Heart right ventricle (tissue), 16 donors: ENCODE data around the gene ZSCAN4. TPM values are rescaled to one million over a fixed set of nuclear protein-coding genes. Genes with fewer than 3 reads are reported as not detected.

Experiments used
- ATAC-seq, 8 donors: fragments of 200-7000 bp; cut with Tn5 transposase; one replicate each; pipeline ENCODE4 v1.9.1; 2020; ENCODE audit warnings: mild to moderate bottlenecking in 8 of 8, moderate library complexity in 8 of 8, moderate number of reproducible peaks in 1 of 8
- DNase-seq, 2 donors: peaks; one replicate each; pipeline ENCODE4 v3.0.0-alpha.2; 2020
- H3K27ac ChIP-seq, 10 donors: fragments of 200-600 bp; sonication (generic) in 2 of 10; one replicate each; pipeline versions ENCODE4 v1.5.0 to v1.8.0; 2020 to 2022; ENCODE audit warnings: mild to moderate bottlenecking in 3 of 10
- H3K27me3 ChIP-seq, 7 donors: fragments of 200-600 bp; one replicate each; pipeline ENCODE4 v1.8.0; 2021 to 2022; ENCODE audit warnings: mild to moderate bottlenecking in 2 of 7
- H3K36me3 ChIP-seq, 9 donors: fragments of 200-600 bp; sonication (generic) in 1 of 9; one replicate each; pipeline versions ENCODE4 v1.5.0 to v1.8.0; 2020 to 2022; ENCODE audit warnings: mild to moderate bottlenecking in 2 of 9
- H3K4me1 ChIP-seq, 9 donors: fragments of 200-600 bp; sonication (generic) in 1 of 9; one replicate each; pipeline versions ENCODE4 v1.5.0 to v1.8.0; 2020 to 2022; ENCODE audit warnings: mild to moderate bottlenecking in 4 of 9
- H3K4me3 ChIP-seq, 10 donors: fragments of 200-600 bp; sonication (generic) in 2 of 10; one replicate each; pipeline versions ENCODE4 v1.5.0 to v1.8.0; 2020 to 2022; ENCODE audit warnings: mild to moderate bottlenecking in 7 of 10, moderate library complexity in 2 of 10
- H3K9me3 ChIP-seq, 11 donors: fragments of 200-600 bp in 10 of 11; sonication (generic) in 2 of 11; one replicate each; pipeline versions ENCODE4 v1.5.0 to v1.8.0; 2013 to 2022; ENCODE audit warnings: mild to moderate bottlenecking in 2 of 11, control low read depth in 1 of 11, moderate library complexity in 1 of 11
- WGBS, 2 donors: extraction: QIAGEN DNeasy Blood & Tissue Kit; methylation state at CpG; one replicate each; pipeline ENCODE4 v1.1.7; 2013; ENCODE audit warnings: inconsistent platforms in 1 of 2; 5-methylcytosine and 5-hydroxymethylcytosine counted together
- intact Hi-C, 10 donors: fragments of 100-400 bp; cut with DNase I; formaldehyde crosslinking; loops; one replicate each; pipeline versions ENCODE4 v1.11.1 to v1.14.2; 2022
- polyA plus RNA-seq, 2 donors: library from polyadenylated mRNA; stranded (reverse); fragments of 200-250 nt; gene quantifications; one replicate each; pipeline ENCODE4 v1.2.3, GENCODE V29; 2013
- total RNA-seq, 10 donors: library from RNA; stranded (reverse); fragmentation: NEBNext Ultra II Directional in 3 of 10; extraction: Animal tissue kit (Norgen Biotek cat#: 25700) in 3 of 10; gene quantifications; one replicate each; pipeline versions ENCODE4 v1.2.1 to v1.2.4, GENCODE V29; 2021 to 2023
- TF ChIP-seq, protein P1 (sequence below), 9 donors: fragments of 200-600 bp; sonication (generic) in 2 of 9; IDR thresholded peaks; one replicate each; pipeline versions ENCODE4 v1.5.0 to v1.8.0; 2021 to 2022; ENCODE audit warnings: antibody characterized with exemption in 9 of 9, mild to moderate bottlenecking in 5 of 9, moderate library complexity in 1 of 9
- donor health status: Arrhythmogenic right ventricular cardiomyopathy.
- donor health status: ischemic (EF 13 %, LVEDD 7.1; RV severe dilation, severe dysfunction).
- donor health status: healthy with polysubstance abuse.
- donor health status: DM: no; HTN: yes; CAD: no.
- donor health status: DM: no; HTN: no; CAD: no.
- donor health status: ischemic (EF 25% LVEDD 6.9; RV normal size, moderate dysfunction).
- donor health status: ischemic (EF 25% LVEDD 5.7; RV mildly dilated, moderate dysfunction).
- donor health status: healthy.
- donor health status: DM: yes; HTN: yes; CAD: no.
- donor health status: Ischemic cardiomyopathy.
- donor health status: ischemic (EF 35%, LVEDD 5.7; RV mildly dilated, moderate dysfunction).
- donor health status: nonischemic (EF 11% LVEDD 7.7; RV severe dilation, severe dysfunction).
- donor health status: DM: yes; HTN: yes; CAD: no.
- donor health status: PGD.
- donor health status: ischemic (EF 29% LVEDD 5.4; RV normal size, mild dysfunction).
- donor health status: nonischemic (EF 23%, LVEDD 6.1; RV moderate dilation, normal function).

ZSCAN4 gene
- total and polyA plus RNA-seq, 12 donors = 0.03 to 0.57 (median 0.19) TPM; not detected in 5

DNA sequence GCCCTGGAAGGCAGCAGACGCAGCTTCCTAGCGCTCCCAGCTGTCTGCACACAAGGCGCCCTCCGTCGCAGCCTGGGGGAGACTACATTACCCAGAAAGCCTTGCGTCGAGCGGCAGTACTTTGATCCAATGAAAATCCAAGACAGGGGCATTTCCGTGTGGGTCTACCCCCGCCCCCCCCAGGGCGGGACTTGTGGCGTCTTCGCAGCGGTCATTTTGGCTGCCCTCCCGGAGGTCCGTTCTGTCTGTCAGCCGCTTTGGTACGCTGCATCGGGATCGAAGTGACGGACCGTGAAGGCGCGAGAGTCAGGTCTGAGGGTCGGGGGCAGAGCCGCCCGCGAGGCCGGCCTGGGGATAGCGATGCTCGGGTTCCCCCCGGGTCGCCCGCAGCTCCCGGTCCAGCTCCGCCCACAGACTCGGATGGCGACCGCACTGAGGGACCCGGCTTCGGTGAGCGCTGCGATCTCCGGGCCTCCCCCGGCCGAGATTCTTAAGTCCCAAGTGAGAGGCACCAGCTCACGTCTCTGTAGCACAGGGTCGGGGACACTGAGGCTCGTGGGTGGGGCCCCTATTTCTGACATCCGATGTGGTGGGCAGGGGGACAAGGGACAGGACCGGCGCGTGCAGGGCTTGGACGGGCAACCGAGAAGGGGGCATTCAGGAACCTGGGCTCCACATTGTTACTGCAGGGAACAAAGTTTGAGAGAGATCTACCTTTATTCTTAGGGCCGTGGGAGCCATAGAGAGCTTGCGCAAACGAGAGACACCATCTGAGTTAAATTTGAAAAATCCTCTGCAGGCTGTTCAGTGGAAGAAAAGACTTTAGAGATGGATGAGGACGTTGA, 35.5 kb upstream of the ZSCAN4 start, which contains the start of gene ZNF211:
Gene ZNF211 (plus strand): TSS at position 182 of the 845 bp plus-strand sequence. CDS start 179 bp downstream, at position 361.
- H3K4me3 ChIP-seq = peak within 1 kb of the TSS; percentile 65 to 98 (median 92)
- H3K27me3 ChIP-seq = no peaks in the 10 kb centered on the region
- peak within 1 kb of the TSS; percentile 38 to 91 (median 86) for H3K27ac ChIP-seq
- intact Hi-C loops = loop anchor here in 3 of 10 donors (1.0 to 5.0 kb wide), 4 partner anchors 18 to 54 kb away; partner anchors contain the start of genes ZNF134 (in 2 of the 3), ZNF416 (in 1 of the 3) and ZNF530 (in 1 of the 3)
- TF ChIP-seq, protein P1, sequence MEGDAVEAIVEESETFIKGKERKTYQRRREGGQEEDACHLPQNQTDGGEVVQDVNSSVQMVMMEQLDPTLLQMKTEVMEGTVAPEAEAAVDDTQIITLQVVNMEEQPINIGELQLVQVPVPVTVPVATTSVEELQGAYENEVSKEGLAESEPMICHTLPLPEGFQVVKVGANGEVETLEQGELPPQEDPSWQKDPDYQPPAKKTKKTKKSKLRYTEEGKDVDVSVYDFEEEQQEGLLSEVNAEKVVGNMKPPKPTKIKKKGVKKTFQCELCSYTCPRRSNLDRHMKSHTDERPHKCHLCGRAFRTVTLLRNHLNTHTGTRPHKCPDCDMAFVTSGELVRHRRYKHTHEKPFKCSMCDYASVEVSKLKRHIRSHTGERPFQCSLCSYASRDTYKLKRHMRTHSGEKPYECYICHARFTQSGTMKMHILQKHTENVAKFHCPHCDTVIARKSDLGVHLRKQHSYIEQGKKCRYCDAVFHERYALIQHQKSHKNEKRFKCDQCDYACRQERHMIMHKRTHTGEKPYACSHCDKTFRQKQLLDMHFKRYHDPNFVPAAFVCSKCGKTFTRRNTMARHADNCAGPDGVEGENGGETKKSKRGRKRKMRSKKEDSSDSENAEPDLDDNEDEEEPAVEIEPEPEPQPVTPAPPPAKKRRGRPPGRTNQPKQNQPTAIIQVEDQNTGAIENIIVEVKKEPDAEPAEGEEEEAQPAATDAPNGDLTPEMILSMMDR (IDR thresholded peaks at IDR 0.05) = peak in 3 of 9 donors; percentile 20 to 25 (median 25)
- peaks cover 0 to 53% (median 35%) of the 10 kb centered on the region in 9 donors for H3K36me3 ChIP-seq
- DNase-seq (peak; percentile 92 to 95), ATAC-seq (peak; percentile 100)
- peaks cover 0 to 57% (median 24%) of the 10 kb centered on the region in 11 donors for H3K9me3 ChIP-seq
- 1% methylated on average over 52 to 59 of the region's 59 CpGs for WGBS, 2 donors
- peaks cover 5 to 18% (median 12%) of the 10 kb centered on the region in 9 donors for H3K4me1 ChIP-seq

DNA sequence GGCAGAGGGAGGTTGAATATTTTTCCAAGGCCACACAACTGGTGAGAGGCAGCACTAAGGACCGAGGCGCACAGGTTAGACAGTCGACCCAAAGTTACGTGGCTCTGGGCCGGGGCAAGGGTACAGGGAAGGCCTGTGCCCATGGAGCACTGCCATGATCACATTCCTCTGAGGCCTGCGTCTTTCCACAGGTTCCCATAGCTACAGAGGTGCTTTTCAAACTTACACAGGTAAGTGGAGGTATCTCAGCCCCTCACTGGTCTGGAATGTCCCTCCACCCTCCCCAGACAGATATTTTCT, 35.0 kb upstream of the ZSCAN4 start:
- intact Hi-C loops = loop anchor here in 3 of 10 donors (1.0 to 5.0 kb wide), 4 partner anchors 19 to 55 kb away; partner anchors contain the start of genes ZNF134 (in 2 of the 3), ZNF416 (in 1 of the 3) and ZNF530 (in 1 of the 3)
- Histone ChIP-seq H3K9me3 (peaks cover 0 to 57% (median 26%) of the 10 kb centered on the region in 11 donors), H3K4me1 (peaks cover 5 to 18% (median 12%) of the 10 kb centered on the region in 9 donors), H3K36me3 (peaks cover 0 to 58% (median 41%) of the 10 kb centered on the region in 9 donors), H3K27me3 (no peaks in the 10 kb centered on the region), H3K4me3 (peak overlapping the region; percentile 65 to 98 (median 92)), H3K27ac (peak overlapping the region in 7 of 10 donors; percentile 81 to 91 (median 88))
- peak in 7 of 8 donors; percentile 3 to 37 (median 27) for ATAC-seq
- 38 to 45% methylated on average over 6 of the region's 6 CpGs for WGBS, 2 donors
- TF ChIP-seq, protein P1 (IDR thresholded peaks at IDR 0.05) = no peak
- no peak for DNase-seq

DNA sequence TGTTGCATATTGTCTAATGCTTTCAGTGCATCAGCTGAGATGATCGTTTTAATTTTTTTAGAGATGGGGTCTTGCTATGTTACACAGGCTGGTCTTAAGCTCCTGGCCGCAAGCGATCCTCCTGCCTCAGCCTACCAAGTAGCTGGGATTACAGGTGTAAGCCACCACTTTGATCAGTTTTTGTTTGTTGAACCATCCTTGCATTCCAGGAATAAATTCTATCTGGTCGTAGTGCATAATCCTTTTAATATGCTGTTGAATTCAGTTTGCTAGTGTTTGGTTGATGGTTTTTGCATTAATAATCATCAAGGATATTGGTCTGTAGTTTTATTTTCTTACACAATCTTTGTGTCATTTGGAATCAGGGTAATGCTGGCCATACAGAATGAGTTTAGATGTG, 31.4 kb upstream of the ZSCAN4 start:
- WGBS, 2 donors = 97% methylated on average over 4 of the region's 4 CpGs
- Histone ChIP-seq H3K36me3 (peaks cover 8 to 82% (median 77%) of the 10 kb centered on the region in 9 donors), H3K9me3 (peaks cover 0 to 76% (median 52%) of the 10 kb centered on the region in 11 donors)

More for the DNA sequence above, 31.4 kb upstream of the ZSCAN4 start:
- no peak for ATAC-seq
- DNase-seq = no peak
- Histone ChIP-seq H3K4me3 (no peak overlapping the region), H3K27me3 (no peaks in the 10 kb centered on the region), H3K27ac (no peak overlapping the region), H3K4me1 (peaks cover 5 to 19% (median 12%) of the 10 kb centered on the region in 9 donors)
- TF ChIP-seq, protein P1 (IDR thresholded peaks at IDR 0.05) = no peak
- intact Hi-C loops = no loop called here
